IMR-90 (cell line): ENCODE measurements around the gene GATAD2A. TPM values are rescaled to one million over a fixed set of nuclear protein-coding genes. Genes with fewer than 3 reads are reported as not detected.

Experiments
- ATAC-seq: fragments of 200-7000 bp; cut with Tn5 transposase; 2 replicates; pipeline ENCODE4 v1.9.1; 2020; ENCODE audit warnings: low read depth, mild to moderate bottlenecking, moderate library complexity
- BruUV-seq: library from RNA; stranded (reverse); fragments of 400-500 nt; replicated peaks from 2 replicates; lab custom pipeline; 2021; lab: Mats Ljungman, UMichigan
- CTCF ChIA-PET: fragments of 300-600 bp; formaldehyde crosslinking; extraction: SDS; loops from one replicate; lab custom pipeline; 2021; ENCODE audit warnings: antibody characterized with exemption; lab: Yijun Ruan, JAX
- POLR2A ChIA-PET: fragments of 300-600 bp; sonication (Branson Sonifier 250); formaldehyde crosslinking; loops from one replicate; lab custom pipeline; 2022; ENCODE audit warnings: antibody characterized with exemption; ENCODE audit not compliant: unreplicated experiment; lab: Charles Lee
- DNase-seq: peaks from one replicate; pipeline ENCODE4 v3.0.0; 2013
- H2AFZ ChIP-seq: replicated peaks from 2 replicates; pipeline ENCODE3; 2013; ENCODE audit warnings: low read length, mild to moderate bottlenecking; ENCODE audit not compliant: poor library complexity
- H2AK5ac ChIP-seq: 2 replicates; pipeline ENCODE4 v1.6.1; 2013; ENCODE audit warnings: low read depth, low read length, inconsistent platforms
- H2AK9ac ChIP-seq: replicated peaks from 2 replicates; pipeline ENCODE3; 2013; ENCODE audit warnings: mild to moderate bottlenecking, low read depth, low read length, moderate library complexity; ENCODE audit not compliant: poor library complexity
- H2BK120ac ChIP-seq: 2 replicates; pipeline ENCODE4 v1.6.1; 2013; ENCODE audit warnings: low read depth, low read length, inconsistent platforms
- H2BK15ac ChIP-seq: 3 replicates; pipeline ENCODE4 v1.6.1; 2013; ENCODE audit warnings: low read depth, low read length, inconsistent platforms
- H2BK20ac ChIP-seq: 2 replicates; pipeline ENCODE4 v1.6.1; 2013; ENCODE audit warnings: low read depth, mild to moderate bottlenecking, inconsistent platforms, low read length, moderate library complexity
- H2BK5ac ChIP-seq: 2 replicates; pipeline ENCODE4 v1.6.1; 2013; ENCODE audit warnings: mild to moderate bottlenecking, low read depth, low read length, inconsistent platforms; ENCODE audit not compliant: poor library complexity, severe bottlenecking
- H3K14ac ChIP-seq: replicated peaks from 2 replicates; pipeline ENCODE4 v1.6.1; 2013; ENCODE audit warnings: low read depth, low read length, inconsistent platforms
- H3K18ac ChIP-seq: 2 replicates; pipeline ENCODE4 v1.6.1; 2013; ENCODE audit warnings: low read depth, low read length, control low read depth
- H3K23ac ChIP-seq: 2 replicates; pipeline ENCODE4 v1.6.1; 2013; ENCODE audit warnings: low read depth, low read length, inconsistent platforms
- H3K27ac ChIP-seq: 2 replicates; pipeline ENCODE4 v1.5.1; 2013; ENCODE audit warnings: mild to moderate bottlenecking, control low read depth, low read length; ENCODE audit not compliant: insufficient read depth
- H3K27me3 ChIP-seq: 2 replicates; pipeline ENCODE4 v1.6.1; 2013; ENCODE audit warnings: low read length; ENCODE audit not compliant: control insufficient read depth, insufficient read depth
- H3K36me3 ChIP-seq: 2 replicates; pipeline ENCODE4 v1.6.1; 2013; ENCODE audit warnings: low read length, mixed read lengths; ENCODE audit not compliant: control insufficient read depth, insufficient read depth
- H3K4ac ChIP-seq: 2 replicates; pipeline ENCODE4 v1.6.1; 2013; ENCODE audit warnings: low read depth, low read length, inconsistent platforms
- H3K4me1 ChIP-seq: 2 replicates; pipeline ENCODE4 v1.6.1; 2013; ENCODE audit warnings: low read length, mixed read lengths; ENCODE audit not compliant: control insufficient read depth, insufficient read depth
- H3K4me2 ChIP-seq: 2 replicates; pipeline ENCODE4 v1.6.1; 2013; ENCODE audit warnings: low read depth, mild to moderate bottlenecking, control low read depth, low read length, moderate library complexity
- H3K4me3 ChIP-seq: 2 replicates; pipeline ENCODE4 v1.5.1; 2013; ENCODE audit warnings: low read depth, mild to moderate bottlenecking, control low read depth, low read length, moderate library complexity; ENCODE audit not compliant: insufficient read depth
- H3K56ac ChIP-seq: 2 replicates; pipeline ENCODE4 v1.6.1; 2013; ENCODE audit warnings: low read length, inconsistent platforms; ENCODE audit not compliant: insufficient read depth; ENCODE audit errors: extremely low read depth
- H3K79me1 ChIP-seq, 2 experiments: 2 replicates each; pipeline ENCODE4 v1.6.1; 2013; ENCODE audit warnings: low read length in 2 of 2, inconsistent platforms in 1 of 2, low read depth in 1 of 2
- H3K9ac ChIP-seq: 2 replicates; pipeline ENCODE4 v1.6.1; 2013; ENCODE audit warnings: low read depth, low read length, control low read depth
- H3K9me1 ChIP-seq: 2 replicates; pipeline ENCODE4 v1.6.1; 2013; ENCODE audit warnings: low read length, inconsistent platforms; ENCODE audit not compliant: insufficient read depth
- H3K9me3 ChIP-seq: 2 replicates; pipeline ENCODE4 v1.6.1; 2013; ENCODE audit warnings: low read length; ENCODE audit not compliant: control insufficient read depth, insufficient read depth
- H4K20me1 ChIP-seq: 2 replicates; pipeline ENCODE4 v1.6.1; 2013; ENCODE audit warnings: low read length, inconsistent platforms; ENCODE audit not compliant: insufficient read depth
- H4K5ac ChIP-seq: 2 replicates; pipeline ENCODE4 v1.6.1; 2013; ENCODE audit warnings: mild to moderate bottlenecking, low read depth, low read length, control low read depth
- H4K8ac ChIP-seq, 2 experiments: 2 replicates each; pipeline ENCODE4 v1.6.1; 2013; ENCODE audit warnings: low read depth in 2 of 2, low read length in 2 of 2, control low read depth in 1 of 2, inconsistent platforms in 1 of 2
- H4K91ac ChIP-seq: 2 replicates; pipeline ENCODE4 v1.6.1; 2013; ENCODE audit warnings: low read depth, low read length, inconsistent platforms; ENCODE audit not compliant: insufficient read depth
- BHLHE40 ChIP-seq: fragments of 150-350 bp; IDR thresholded peaks from 2 replicates; pipeline ENCODE4 v1.6.1; 2016; ENCODE audit warnings: mild to moderate bottlenecking, low read depth, low read length
- CHD1 ChIP-seq: IDR thresholded peaks from 2 replicates; pipeline ENCODE4 v1.6.1; 2012; ENCODE audit warnings: low read depth, low read length, improper control_type of control experiment
- FOS ChIP-seq: fragments of 150-350 bp; IDR thresholded peaks from 2 replicates; pipeline ENCODE4 v1.6.1; 2016; ENCODE audit warnings: low read depth, low read length
- MAFK ChIP-seq: IDR thresholded peaks from 2 replicates; pipeline ENCODE4 v1.6.1; 2012; ENCODE audit warnings: low read depth, low read length, improper control_type of control experiment
- MAZ ChIP-seq: IDR thresholded peaks from 2 replicates; pipeline ENCODE4 v1.6.1; 2012; ENCODE audit warnings: low read depth, mild to moderate bottlenecking, low read length, improper control_type of control experiment, moderate library complexity, borderline replicate concordance
- MXI1 ChIP-seq: IDR thresholded peaks from 2 replicates; pipeline ENCODE4 v1.6.1; 2012; ENCODE audit warnings: low read depth, mild to moderate bottlenecking, low read length, moderate library complexity, borderline replicate concordance
- NFE2L2 ChIP-seq: fragments of 150-350 bp; IDR thresholded peaks from 2 replicates; pipeline ENCODE4 v1.6.1; 2016; ENCODE audit warnings: low read depth, mild to moderate bottlenecking, low read length
- POLR2A ChIP-seq: IDR thresholded peaks from 2 replicates; pipeline ENCODE4 v1.6.1; 2012; ENCODE audit warnings: mild to moderate bottlenecking, low read depth, low read length
- RAD21 ChIP-seq: IDR thresholded peaks from 2 replicates; pipeline ENCODE4 v1.6.1; 2012; ENCODE audit warnings: low read length, improper control_type of control experiment
- RCOR1 ChIP-seq: IDR thresholded peaks from 2 replicates; pipeline ENCODE4 v1.6.1; 2012; ENCODE audit warnings: mild to moderate bottlenecking, low read length, improper control_type of control experiment; ENCODE audit not compliant: insufficient replicate concordance
- SMC3 ChIP-seq: fragments of 150-350 bp; IDR thresholded peaks from 2 replicates; pipeline ENCODE4 v1.6.1; 2016; ENCODE audit warnings: low read depth, mild to moderate bottlenecking, antibody characterized with exemption, low read length, moderate library complexity
- WGBS, 2 experiments: methylation state at CpG; one replicate each; pipeline versions ENCODE4 v1.1.5 to v1.1.7; 2013; ENCODE audit warnings: missing lambda C conversion rate in 2 of 2; ENCODE audit not compliant: insufficient read length in 1 of 2; ENCODE audit errors: extremely low coverage in 2 of 2; 5-methylcytosine and 5-hydroxymethylcytosine counted together
- dilution Hi-C: fragments of 300-500 bp; cut with HindIII; formaldehyde crosslinking; loops from one replicate; pipeline ENCODE4 v1.14.3; 2018; ENCODE audit warnings: low sequenced_read_pairs; ENCODE audit not compliant: unreplicated experiment
- in situ Hi-C: fragments of 300-500 bp; cut with MboI; formaldehyde crosslinking; loops from 3 replicates; pipeline ENCODE4 v1.14.3; 2019; ENCODE audit warnings: low sequenced_read_pairs, inconsistent platforms, mixed read lengths
- intact Hi-C: fragments of 100-400 bp; cut with micrococcal nuclease; formaldehyde crosslinking; loops from 2 replicates; pipeline ENCODE4 v1.10.0; 2022
- polyA plus RNA-seq, 3 experiments: library from polyadenylated mRNA; depleted of rRNA; stranded (reverse); fragments of >200 nt; gene quantifications; 2 replicates each; pipeline ENCODE4 v1.2.3, GENCODE V29; 2012; ENCODE audit warnings: low replicate concordance in 1 of 3
- total RNA-seq: library from RNA; depleted of rRNA; stranded (reverse); fragments of >200 nt; gene quantifications from 2 replicates; pipeline ENCODE4 v1.2.3, GENCODE V29; 2012
- TF ChIP-seq, protein P1 (sequence below): fragments of 150-350 bp; IDR thresholded peaks from 2 replicates; pipeline ENCODE4 v1.6.1; 2016; ENCODE audit warnings: low read depth, mild to moderate bottlenecking, low read length, moderate library complexity, borderline replicate concordance
- TF ChIP-seq, protein P2 (sequence below): fragments of 150-350 bp; IDR thresholded peaks from 2 replicates; pipeline ENCODE4 v1.6.1; 2017; ENCODE audit warnings: mild to moderate bottlenecking, antibody characterized with exemption, low read length, low read depth

Gene GATAD2A
- total and polyA plus RNA-seq, 2 of the 4 experiments (the other 2 are of a cell fraction) = 23.5 to 33.2 TPM

DNA sequence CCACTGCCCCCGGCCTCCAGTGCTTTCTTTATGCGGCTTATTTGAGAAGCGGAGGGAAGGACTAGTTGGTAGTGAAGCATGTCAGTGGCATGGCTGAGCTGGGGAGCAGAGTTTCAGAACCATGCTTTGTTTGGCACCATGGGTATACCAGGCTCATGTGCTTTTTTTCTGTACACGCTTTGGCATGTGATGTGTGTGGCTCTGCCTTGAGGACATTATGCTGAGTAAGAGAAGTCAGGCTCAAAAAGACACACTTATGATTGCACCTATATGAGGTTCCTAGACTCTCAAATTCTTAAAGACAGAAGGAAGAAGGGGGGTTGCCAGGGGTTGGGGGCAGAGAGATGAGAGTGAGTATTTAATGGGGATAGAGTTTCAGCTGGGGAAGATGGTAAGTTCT, 21.3 kb downstream of the GATAD2A start:
- ChIA-PET POLR2A (interaction anchor here (0.5 kb wide), 1 partner anchor 24 kb away, joined by 13 read pairs; no protein-coding TSS in a partner anchor), CTCF (no interaction called here)
- Histone ChIP-seq H2BK15ac (no peak overlapping the region), H2AK5ac (no peak overlapping the region), H2AK9ac (no peak overlapping the region), H3K9ac (no peak overlapping the region), H3K4me1 (no peaks in the 10 kb centered on the region), H4K91ac (no peak overlapping the region), H3K4me2 (no peak overlapping the region), H2AFZ (no peak overlapping the region), H3K4me3 (no peak overlapping the region), H4K8ac (no peak overlapping the region), H3K14ac (no peak overlapping the region; the same call in 1 of the 2 replicates), H2BK120ac (no peak overlapping the region), H2BK20ac (no peak overlapping the region), H3K9me1 (peaks cover 36% of the 10 kb centered on the region), H4K20me1 (peaks cover 97% of the 10 kb centered on the region), H4K5ac (no peak overlapping the region), H3K9me3 (no peaks in the 10 kb centered on the region), H3K27me3 (no peaks in the 10 kb centered on the region), H3K36me3 (no peaks in the 10 kb centered on the region), H2BK5ac (no peak overlapping the region), H3K79me1 (peaks cover 5 to 89% of the 10 kb centered on the region in 2 experiments), H3K18ac (no peak overlapping the region), H3K56ac (no peak overlapping the region), H3K27ac (no peak overlapping the region), H3K4ac (no peak overlapping the region), H3K23ac (no peak overlapping the region)
- in situ Hi-C loops = no loop called here
- ATAC-seq (no peak; the same call in 1 of the 2 replicates), DNase-seq (no peak)
- BruUV-seq = no TSS peak
- dilution Hi-C loops = no loop called here
- TF ChIP-seq FOS (no peak), MXI1 (no peak), POLR2A (no peak), NFE2L2 (no peak), CHD1 (no peak), BHLHE40 (no peak), RAD21 (no peak), SMC3 (no peak), MAFK (no peak), MAZ (no peak), RCOR1 (no peak)
- TF ChIP-seq, protein P1, sequence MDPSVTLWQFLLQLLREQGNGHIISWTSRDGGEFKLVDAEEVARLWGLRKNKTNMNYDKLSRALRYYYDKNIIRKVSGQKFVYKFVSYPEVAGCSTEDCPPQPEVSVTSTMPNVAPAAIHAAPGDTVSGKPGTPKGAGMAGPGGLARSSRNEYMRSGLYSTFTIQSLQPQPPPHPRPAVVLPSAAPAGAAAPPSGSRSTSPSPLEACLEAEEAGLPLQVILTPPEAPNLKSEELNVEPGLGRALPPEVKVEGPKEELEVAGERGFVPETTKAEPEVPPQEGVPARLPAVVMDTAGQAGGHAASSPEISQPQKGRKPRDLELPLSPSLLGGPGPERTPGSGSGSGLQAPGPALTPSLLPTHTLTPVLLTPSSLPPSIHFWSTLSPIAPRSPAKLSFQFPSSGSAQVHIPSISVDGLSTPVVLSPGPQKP = no peak
- TF ChIP-seq, protein P2, sequence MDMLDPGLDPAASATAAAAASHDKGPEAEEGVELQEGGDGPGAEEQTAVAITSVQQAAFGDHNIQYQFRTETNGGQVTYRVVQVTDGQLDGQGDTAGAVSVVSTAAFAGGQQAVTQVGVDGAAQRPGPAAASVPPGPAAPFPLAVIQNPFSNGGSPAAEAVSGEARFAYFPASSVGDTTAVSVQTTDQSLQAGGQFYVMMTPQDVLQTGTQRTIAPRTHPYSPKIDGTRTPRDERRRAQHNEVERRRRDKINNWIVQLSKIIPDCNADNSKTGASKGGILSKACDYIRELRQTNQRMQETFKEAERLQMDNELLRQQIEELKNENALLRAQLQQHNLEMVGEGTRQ = no peak
- 80% methylated on average over 1 of the region's 4 CpGs; no CpG with 5 or more reads in 1 of the 2 experiments for WGBS, 2 experiments
- intact Hi-C loops = no loop called here
